SK-N-SH treated with all-trans-retinoic acid at 6 μM for 48 hours (cell line): ENCODE data around the gene SPIRE2.
"Not testable (repeated sequence)": the region's sequence is repeated elsewhere in the genome, so short reads cannot be mapped to it uniquely, and the experiment has no call there.

Experiments used
- GLIS3 ChIP-seq: fragments of 250-450 bp; sonication (Bioruptor Pico); IDR thresholded peaks from 2 replicates; pipeline ENCODE4 v1.5.0; 2020; ENCODE audit warnings: mild to moderate bottlenecking, moderate library complexity
- OSR1 ChIP-seq: fragments of 250-450 bp; sonication (Bioruptor Pico); IDR thresholded peaks from 2 replicates; pipeline ENCODE4 v1.8.0; 2022; ENCODE audit warnings: moderate library complexity, mild to moderate bottlenecking, inconsistent platforms
- ZNF8 ChIP-seq: fragments of 450-650 bp; formaldehyde crosslinking; IDR thresholded peaks from 2 replicates; pipeline ENCODE4 v1.5.0; 2020; ENCODE audit warnings: mild to moderate bottlenecking, moderate library complexity
- TF ChIP-seq, protein P1 (sequence below): fragments of 250-450 bp; sonication (Bioruptor Pico); IDR thresholded peaks from 2 replicates; pipeline ENCODE4 v1.5.1; 2020; ENCODE audit warnings: low read depth, mild to moderate bottlenecking, moderate library complexity
- TF ChIP-seq, protein P2 (sequence below): fragments of 250-450 bp; sonication (Bioruptor Pico); IDR thresholded peaks from 2 replicates; pipeline ENCODE4 v1.5.0; 2020; ENCODE audit warnings: mild to moderate bottlenecking, moderate library complexity

DNA sequence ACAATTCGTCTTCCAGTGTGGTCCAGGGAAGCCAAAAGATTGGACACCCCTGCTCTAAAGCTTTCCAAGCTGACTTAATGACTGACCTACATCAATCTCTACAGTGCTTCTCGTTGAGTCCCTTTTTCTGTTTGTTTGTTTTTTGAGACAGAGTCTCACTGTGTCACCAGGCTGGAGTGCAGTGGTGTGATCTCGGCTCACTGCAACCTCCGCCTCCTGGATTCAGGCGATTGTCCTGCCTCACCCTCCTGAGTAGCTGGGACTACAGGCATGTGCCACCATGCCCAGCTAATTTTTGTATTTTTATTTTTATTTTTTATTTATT is 4.5 kb upstream of the SPIRE2 start:
- TF ChIP-seq ZNF8; GLIS3 (CRISPR knock-in tag); OSR1: not testable (repeated sequence)
- TF ChIP-seq, protein P1, sequence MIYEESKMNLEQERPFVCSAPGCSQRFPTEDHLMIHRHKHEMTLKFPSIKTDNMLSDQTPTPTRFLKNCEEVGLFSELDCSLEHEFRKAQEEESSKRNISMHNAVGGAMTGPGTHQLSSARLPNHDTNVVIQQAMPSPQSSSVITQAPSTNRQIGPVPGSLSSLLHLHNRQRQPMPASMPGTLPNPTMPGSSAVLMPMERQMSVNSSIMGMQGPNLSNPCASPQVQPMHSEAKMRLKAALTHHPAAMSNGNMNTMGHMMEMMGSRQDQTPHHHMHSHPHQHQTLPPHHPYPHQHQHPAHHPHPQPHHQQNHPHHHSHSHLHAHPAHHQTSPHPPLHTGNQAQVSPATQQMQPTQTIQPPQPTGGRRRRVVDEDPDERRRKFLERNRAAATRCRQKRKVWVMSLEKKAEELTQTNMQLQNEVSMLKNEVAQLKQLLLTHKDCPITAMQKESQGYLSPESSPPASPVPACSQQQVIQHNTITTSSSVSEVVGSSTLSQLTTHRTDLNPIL (CRISPR knock-in tag), result not testable (repeated sequence)
- TF ChIP-seq, protein P2, sequence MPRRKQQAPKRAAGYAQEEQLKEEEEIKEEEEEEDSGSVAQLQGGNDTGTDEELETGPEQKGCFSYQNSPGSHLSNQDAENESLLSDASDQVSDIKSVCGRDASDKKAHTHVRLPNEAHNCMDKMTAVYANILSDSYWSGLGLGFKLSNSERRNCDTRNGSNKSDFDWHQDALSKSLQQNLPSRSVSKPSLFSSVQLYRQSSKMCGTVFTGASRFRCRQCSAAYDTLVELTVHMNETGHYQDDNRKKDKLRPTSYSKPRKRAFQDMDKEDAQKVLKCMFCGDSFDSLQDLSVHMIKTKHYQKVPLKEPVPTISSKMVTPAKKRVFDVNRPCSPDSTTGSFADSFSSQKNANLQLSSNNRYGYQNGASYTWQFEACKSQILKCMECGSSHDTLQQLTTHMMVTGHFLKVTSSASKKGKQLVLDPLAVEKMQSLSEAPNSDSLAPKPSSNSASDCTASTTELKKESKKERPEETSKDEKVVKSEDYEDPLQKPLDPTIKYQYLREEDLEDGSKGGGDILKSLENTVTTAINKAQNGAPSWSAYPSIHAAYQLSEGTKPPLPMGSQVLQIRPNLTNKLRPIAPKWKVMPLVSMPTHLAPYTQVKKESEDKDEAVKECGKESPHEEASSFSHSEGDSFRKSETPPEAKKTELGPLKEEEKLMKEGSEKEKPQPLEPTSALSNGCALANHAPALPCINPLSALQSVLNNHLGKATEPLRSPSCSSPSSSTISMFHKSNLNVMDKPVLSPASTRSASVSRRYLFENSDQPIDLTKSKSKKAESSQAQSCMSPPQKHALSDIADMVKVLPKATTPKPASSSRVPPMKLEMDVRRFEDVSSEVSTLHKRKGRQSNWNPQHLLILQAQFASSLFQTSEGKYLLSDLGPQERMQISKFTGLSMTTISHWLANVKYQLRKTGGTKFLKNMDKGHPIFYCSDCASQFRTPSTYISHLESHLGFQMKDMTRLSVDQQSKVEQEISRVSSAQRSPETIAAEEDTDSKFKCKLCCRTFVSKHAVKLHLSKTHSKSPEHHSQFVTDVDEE (CRISPR knock-in tag), result not testable (repeated sequence)
